ENCODE data around the gene OR4F6. TPM values are rescaled to one million over a fixed set of nuclear protein-coding genes. Genes with fewer than 3 reads are reported as not detected.
"Not testable (repeated sequence)": the region's sequence is repeated elsewhere in the genome, so short reads cannot be mapped to it uniquely, and the experiment has no call there.

Gene OR4F6, protein sequence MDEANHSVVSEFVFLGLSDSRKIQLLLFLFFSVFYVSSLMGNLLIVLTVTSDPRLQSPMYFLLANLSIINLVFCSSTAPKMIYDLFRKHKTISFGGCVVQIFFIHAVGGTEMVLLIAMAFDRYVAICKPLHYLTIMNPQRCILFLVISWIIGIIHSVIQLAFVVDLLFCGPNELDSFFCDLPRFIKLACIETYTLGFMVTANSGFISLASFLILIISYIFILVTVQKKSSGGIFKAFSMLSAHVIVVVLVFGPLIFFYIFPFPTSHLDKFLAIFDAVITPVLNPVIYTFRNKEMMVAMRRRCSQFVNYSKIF
- not detected for polyA plus RNA-seq (ENCODE audit: insufficient read length in 10 of 10)
- long read RNA-seq, donor 1, result 0 reads
- long read RNA-seq, donor 2, result 0 reads
- long read RNA-seq, donor 3, result 0 reads
- long read RNA-seq, donor 4, result 0 reads
- long read RNA-seq, donor 5, result 0 reads
- long read RNA-seq, donor 6, result 0 reads
- long read RNA-seq, donor 7, result 0 reads
- long read RNA-seq, donor 8, result 0 reads
- long read RNA-seq, donor 9, result 0 reads

DNA sequence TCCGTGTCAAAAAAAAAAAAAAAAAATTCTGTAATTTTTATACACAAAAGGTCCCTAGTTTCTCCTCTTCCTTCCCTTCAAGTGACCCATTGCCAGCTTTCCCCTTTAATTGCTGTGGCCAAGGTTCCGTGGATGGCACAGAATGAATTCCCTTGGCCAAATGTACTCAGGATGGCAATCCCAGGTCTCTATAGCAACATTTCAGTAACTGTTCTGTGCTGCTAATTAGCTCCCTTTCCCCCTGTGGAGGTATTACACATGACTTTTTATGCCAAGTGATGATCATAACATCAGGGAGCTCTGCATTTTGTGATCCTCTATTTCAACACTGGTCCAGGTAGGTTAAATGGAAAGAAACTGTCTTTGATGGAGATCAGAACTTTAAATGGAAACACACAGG is at the start of gene OR4F6:
Gene OR4F6 (plus strand): TSS at position 301 of the 400 bp plus-strand sequence. CDS start 2,211 bp downstream, outside the sequence.
- no peak for DNase-seq

GRCh38 chr15:101764669-101765339 is 38.5 kb upstream of the OR4F6 start:
- not testable (repeated sequence) for DNase-seq

DNA sequence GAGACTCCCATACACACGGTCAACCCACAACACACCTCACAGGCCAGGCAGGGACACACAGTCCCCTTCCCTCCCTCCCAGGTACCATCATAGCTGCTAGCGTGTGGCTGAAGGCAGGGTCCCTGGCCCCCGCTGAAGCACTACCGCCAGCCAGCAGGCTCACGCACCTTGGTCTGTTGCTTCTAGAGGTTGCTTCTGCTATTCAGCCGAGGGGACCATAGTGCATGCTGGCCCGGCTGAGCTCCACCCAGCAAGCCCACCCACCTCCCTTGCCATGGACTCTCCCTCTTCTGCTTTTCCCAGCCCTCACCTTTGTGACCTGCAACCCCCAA is 38.0 kb upstream of the OR4F6 start:
- DNase-seq, result not testable (repeated sequence)

DNA sequence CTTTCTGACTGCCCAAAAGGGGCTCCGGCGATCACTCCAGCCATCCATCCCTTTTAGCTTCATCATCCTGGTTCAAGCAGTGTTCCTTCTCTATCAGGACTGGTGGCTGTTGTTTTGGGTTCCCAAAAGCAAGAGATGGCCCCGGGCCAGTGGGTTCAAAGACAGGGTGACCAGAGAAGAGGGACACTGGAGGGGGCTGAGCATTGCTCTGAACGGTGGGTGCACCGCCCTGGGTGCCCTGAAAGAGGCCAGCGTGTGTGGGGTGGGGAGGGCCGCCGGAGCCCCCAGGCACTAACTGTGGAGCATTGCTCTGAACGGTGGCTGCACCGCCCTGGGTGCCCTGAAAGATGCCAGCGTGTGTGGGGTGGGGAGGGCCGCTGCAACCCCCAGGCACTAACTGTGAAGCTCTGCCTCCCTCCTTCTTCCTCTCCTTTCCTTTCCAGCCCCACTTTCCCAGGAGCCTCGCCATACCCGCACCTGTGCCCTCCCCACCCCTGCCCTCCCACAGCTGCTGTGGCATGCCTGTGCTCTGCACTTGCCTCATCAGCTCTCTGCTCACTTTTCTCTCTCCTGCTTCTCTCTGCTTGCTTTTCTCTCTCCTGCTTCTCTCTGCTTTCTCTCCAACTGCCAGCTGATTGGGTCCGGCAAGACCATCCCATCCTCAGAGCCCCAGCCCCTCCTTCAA is 37.4 kb upstream of the OR4F6 start:
- no peak for DNase-seq

- not testable (repeated sequence) for DNase-seq
Observed at GRCh38 chr15:101767083-101767640, 36.1 kb upstream of the OR4F6 start.

- no peak for DNase-seq
Observed at GRCh38 chr15:101772921-101773320, 30.4 kb upstream of the OR4F6 start.

- DNase-seq, result no peak
Observed at GRCh38 chr15:101773496-101774100, 29.7 kb upstream of the OR4F6 start.

- no peak for DNase-seq
Observed at GRCh38 chr15:101775136-101775535, 28.2 kb upstream of the OR4F6 start.

DNA sequence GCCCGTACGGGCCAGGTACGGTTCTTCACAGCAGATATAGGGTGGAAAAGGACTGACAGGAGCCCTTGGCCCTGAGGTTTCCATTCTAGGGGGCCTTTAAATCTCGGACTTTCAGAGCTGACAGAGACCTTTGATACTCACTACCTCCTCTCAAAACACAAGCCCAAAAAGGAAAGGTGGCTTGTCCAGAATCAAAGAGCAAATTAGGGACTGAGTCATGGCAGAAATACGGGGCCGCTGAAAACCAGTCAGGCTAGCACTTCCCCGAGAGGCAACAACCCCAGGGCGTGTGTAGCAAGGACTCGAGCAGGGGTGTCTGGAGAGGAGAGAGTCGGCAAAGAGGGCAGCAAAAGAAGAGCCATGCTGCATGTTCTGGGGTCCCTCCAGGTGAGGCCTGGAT is 24.7 kb upstream of the OR4F6 start:
- not testable (repeated sequence) for DNase-seq

GRCh38 chr15:101780225-101780624 is 23.1 kb upstream of the OR4F6 start:
- peak; percentile 0 to 22 (median 6) for DNase-seq

DNA sequence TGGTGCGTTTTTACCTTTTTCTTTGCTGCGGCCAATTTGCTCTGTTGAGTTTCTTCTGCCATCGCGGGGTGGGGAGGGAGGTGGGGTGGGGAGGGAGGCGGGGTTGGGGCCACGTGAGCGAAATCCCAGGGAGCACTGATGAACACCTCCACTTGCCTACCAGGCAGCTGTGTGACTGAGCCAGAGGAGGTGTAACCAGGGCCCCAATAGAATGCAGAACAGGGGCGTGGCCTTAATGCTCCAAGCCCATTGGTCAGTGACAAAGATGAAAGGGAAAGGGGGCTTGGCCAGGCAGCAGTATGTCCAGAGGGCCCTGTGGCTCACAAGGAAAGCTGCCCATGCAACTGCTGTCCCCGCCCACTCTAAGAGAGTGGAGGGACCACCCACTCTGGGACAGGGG is 21.4 kb upstream of the OR4F6 start:
- no peak for DNase-seq

DNA sequence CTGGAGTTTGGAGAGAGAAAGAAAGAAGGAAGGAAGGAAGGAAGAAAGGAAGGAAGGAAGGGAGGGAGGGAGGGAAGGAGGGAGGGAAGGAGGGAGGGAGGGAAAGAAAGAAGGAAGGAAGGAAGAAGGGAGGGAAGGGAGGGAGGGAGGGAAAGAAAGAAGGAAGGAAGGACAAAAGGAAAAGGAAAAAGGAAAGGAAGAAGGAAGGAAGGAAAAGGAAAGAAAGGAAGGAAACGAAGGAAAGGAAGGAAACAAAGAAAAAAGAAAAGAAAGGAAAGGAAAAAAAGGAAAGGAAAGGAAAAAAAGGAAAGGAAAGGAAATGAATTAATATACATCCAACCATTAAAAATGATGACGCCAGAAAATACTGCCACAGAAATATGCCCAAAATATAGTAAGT is 18.7 kb upstream of the OR4F6 start:
- no peak for DNase-seq

DNA sequence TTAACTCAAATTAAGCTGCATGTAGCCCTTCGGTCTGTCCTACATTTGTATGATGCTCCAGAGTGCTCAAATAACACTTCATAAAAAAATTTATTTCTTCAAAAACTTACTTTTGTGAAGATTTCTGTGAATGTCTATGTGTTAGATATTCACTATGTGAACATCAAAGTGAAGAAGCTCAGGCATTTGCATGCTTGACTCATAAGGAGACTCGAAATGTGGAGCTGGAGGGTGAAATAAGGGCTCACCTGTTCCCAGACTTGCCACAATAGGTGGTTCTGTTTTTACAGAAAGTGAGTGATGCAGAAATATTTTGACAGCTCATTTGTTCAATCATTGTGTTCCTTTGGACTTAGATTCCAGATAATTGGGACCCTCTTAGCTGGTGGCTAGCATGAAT is 16.9 kb upstream of the OR4F6 start:
- DNase-seq, result not testable (repeated sequence)

DNA sequence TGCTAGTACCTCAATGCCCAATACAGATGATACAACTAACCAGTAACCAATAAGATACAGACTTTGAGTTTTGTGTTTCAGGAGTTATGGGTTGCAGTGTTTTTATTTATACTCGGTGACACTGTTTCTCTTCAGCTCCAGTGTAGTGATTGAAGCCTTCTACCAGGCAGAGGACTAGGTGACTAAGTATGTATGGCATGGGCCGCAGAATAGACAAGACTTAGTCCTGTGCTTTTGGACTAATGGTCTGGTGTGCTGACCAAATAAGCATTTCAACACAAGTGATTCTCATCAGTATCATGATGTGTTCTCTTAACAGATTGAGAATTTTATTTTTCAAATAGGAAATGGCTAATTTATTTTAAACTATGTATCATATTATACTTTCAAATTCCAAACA is 15.3 kb upstream of the OR4F6 start:
- not testable (repeated sequence) for DNase-seq

DNA sequence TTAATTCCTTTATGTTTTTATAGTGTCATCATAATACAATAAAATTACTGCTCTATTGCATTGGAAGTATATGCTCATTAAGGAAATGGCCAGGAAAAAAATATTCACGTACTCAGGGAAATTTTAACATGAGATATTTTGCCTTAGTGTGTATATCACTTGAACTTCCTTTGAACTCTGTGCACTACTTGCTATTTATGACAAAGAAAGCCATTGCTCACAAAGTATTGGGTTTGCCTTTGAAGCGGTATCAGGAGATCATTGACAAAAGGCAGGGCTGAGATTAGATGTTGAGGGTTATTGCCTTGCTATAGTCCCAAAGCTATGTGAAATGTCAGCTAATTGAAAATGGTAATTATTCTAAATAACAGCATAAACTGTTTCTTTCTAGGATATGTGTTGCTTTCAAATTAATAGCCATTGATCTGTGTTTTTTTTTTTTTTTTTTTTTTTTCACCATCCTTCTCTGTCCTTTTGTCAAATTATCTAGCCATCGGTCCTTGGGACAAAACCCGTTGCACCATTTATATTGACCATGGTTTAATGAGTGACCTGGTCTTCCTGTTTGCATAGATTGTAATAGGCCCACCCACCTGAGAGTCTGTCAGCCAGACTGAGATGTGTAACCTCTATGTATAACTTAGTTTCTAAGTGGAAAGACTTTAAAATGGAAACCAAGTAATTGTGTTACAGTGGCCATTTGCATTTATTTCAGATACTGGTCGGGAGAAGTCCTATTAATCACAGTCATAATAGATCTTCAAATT is 14.6 kb upstream of the OR4F6 start:
- DNase-seq, result not testable (repeated sequence)

DNA sequence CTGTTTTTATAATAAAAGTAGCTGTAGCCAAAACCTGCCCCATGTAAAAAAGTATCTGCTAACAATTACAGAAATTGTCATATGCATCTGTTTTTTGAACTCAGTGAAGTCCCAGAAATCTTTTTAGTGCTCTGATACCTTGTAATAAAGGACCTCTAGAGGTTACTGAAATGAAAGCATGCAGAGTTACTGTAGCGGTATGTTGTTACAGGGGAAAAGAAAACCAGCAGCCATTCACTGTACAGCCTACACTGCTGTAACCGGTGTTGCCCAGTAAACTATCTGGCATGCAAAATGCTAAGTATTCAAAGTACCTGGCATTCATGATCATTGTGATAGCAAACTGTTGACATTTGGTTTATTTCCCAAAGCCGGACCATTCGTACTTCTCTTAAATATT is 12.6 kb upstream of the OR4F6 start:
- DNase-seq, result not testable (repeated sequence)

GRCh38 chr15:101793981-101794380 is 9.3 kb upstream of the OR4F6 start:
- not testable (repeated sequence) for DNase-seq

DNA sequence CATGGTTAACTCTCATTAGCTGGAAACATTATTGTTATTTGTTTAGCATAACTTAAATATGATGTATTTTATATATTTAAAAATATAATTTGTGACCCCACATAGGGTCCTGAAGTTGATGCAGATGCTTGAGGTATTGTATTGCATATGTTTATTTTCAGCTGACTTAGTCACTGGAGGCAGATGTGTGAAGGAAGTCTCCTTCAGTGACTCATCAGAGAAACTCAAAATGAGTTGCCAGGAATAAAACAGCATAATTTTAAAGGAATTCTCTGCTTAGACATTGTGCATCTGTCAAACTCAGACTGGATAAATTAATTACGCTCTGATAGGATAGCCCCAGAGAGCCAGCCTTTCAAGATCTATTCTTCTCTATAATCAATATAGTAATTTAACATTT is 7.9 kb upstream of the OR4F6 start:
- peak in 1 of 3 donors; percentile 41 for DNase-seq

DNA sequence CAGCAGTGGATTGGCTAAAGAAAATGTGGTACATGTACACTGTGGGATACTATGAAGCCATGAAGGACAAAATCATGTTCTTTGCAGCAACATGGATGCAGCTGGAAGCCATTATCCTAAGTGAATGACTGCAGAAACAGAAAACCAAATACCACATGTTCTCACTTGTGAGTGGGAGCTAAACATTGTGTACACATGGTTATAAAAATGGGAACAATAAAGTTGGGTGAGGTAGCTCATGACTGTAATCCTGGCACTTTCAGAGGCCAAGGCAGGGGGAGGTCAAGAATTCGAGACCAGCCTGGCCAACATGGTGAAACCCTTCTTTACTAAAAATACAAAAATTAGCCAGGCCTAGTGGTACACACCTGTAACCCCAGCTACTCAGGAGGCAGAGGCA is 3.6 kb upstream of the OR4F6 start:
- no peak for DNase-seq

DNA sequence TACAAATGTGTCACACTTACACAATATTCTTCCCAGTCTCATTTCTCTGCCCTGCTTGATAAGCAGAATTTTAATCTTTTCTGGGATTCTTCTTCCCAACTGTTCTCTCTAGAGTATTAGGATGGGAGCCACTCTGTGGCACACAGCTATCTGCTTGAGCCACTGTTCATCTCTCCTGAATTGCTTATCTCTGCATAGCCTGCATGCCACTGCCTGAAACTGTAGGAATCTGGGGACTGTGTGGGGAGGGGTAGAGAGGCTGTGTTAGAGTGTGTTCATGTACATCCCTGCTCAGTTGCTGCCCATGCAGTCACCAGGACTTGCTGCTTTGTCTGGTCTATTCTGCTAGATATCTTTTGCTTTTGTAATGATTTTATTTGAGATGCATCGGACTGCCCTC is 2.3 kb upstream of the OR4F6 start:
- DNase-seq, result no peak

DNA sequence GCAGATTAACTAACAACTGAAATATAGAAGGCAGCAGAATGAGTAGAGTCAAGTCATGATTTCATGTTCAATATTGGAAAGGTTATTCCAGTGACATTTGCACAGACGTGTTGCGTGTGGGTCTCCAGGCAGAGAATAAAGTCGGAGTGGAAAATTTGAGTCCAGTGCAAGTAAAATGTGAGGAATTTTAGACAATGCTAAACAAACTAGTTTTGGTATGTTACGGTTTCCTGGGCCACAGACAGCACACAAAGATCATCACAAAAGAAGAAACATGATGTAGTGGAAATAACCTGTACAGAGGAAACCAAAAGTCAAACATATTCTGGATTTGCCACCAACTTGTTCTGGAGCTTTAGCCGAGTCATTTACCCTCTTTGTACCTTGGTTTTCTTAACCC is 367 bp downstream of the OR4F6 start:
- no peak for DNase-seq
